Motor neuron (in vitro differentiated cells): Measurements from ENCODE around the gene NDUFB6. TPM values are rescaled to one million over a fixed set of nuclear protein-coding genes. Genes with fewer than 3 reads are reported as not detected.

Source experiments
- ATAC-seq, 8 experiments: fragments of 200-7000 bp; cut with Tn5 transposase; replicated peaks in 6 of 8; 2 replicates each; pipeline ENCODE4 v1.8.0; 2021; ENCODE audit warnings: mild to moderate bottlenecking in 8 of 8, moderate library complexity in 8 of 8
- H3K27ac ChIP-seq, 2 donors: fragments of 250-450 bp; sonication (Bioruptor Pico); 2 replicates each; pipeline ENCODE4 v1.9.0; 2021; ENCODE audit warnings: antibody characterized with exemption in 2 of 2, mild to moderate bottlenecking in 2 of 2, moderate library complexity in 1 of 2
- H3K4me1 ChIP-seq, 2 donors: fragments of 250-450 bp; sonication (Bioruptor Pico); replicated peaks in 1 of 2; 2 replicates each; pipeline ENCODE4 v1.6.1; 2021; ENCODE audit warnings: antibody characterized with exemption in 2 of 2, mild to moderate bottlenecking in 2 of 2, moderate library complexity in 1 of 2
- H3K4me3 ChIP-seq, 5 donors: fragments of 250-450 bp; sonication (Bioruptor Pico); 2 replicates each; pipeline ENCODE4 v1.9.0; 2021; ENCODE audit warnings: antibody characterized with exemption in 5 of 5, mild to moderate bottlenecking in 5 of 5, moderate library complexity in 4 of 5
- WGBS, 10 experiments: fragments of 450-650 bp; shearing (Covaris generic); methylation state at CpG; one replicate each; pipeline ENCODE4 v1.0.0; 2022; 5-methylcytosine and 5-hydroxymethylcytosine counted together
- in situ Hi-C, 9 experiments: fragments of 400-800 bp; cut with MboI; loops; one replicate each; pipeline ENCODE4 v1.15.0; 2021; ENCODE audit warnings: low sequenced_read_pairs in 9 of 9, low pct_unique_long_range_greater_than_20kb in 2 of 9; ENCODE audit not compliant: unreplicated experiment in 9 of 9
- total RNA-seq, 8 experiments: library from RNA; unstranded; fragments of 300-600 nt; gene quantifications; 2 replicates each; pipeline versions ENCODE4 v1.2.3 to v1.2.4, GENCODE V29; 2022

Gene NDUFB6
- total RNA-seq, 8 experiments from 2014 or later = 43.5 to 56.8 (median 49.4) TPM

DNA sequence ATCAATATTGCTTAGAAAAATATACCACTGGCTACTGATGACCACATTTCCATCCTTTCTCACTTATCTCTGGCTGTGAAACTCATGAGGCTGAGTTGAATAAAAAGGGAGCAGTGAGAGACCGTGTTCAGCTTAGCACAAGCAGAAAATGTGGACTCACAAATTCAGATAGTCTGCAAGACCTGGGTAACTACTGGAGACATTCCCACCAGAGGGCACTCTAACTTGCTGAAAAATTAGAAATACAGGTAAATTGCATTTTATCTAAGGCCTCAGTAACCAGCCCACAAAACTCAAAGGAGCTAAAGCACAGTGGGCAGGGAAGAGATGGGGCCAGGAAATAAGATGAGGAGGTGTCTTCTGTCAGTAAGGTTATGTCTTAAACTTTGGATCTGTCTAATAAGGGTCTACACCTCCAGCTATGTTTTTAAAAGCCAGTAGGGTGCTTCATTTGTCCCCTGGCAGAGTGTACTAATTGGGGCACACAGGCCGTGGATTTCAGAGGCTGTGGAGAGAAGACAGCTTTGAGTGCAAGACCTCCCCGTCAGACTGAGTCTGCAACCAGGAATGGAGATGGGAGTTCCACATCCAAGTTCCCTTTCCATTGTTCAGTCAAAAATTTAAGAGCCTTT, 8.7 kb upstream of the NDUFB6 start:
- H3K27ac ChIP-seq = no peak overlapping the region
- peak in 6 of 8 experiments; percentile 29 to 81 (median 55) for ATAC-seq
- no peaks in the 10 kb centered on the region for H3K4me1 ChIP-seq
- in situ Hi-C loops = loop anchor here in 8 of 9 experiments (5.0 to 25.0 kb wide), 5 partner anchors 194 to 393 kb away; partner anchors contain the start of gene ACO1 (in 1 of the 8)
- no peak overlapping the region for H3K4me3 ChIP-seq
- 0 to 100% (median 51%) methylated on average over 1 to 3 of the region's 3 CpGs; no CpG with 5 or more reads in 1 of the 10 experiments for WGBS, 10 experiments

DNA sequence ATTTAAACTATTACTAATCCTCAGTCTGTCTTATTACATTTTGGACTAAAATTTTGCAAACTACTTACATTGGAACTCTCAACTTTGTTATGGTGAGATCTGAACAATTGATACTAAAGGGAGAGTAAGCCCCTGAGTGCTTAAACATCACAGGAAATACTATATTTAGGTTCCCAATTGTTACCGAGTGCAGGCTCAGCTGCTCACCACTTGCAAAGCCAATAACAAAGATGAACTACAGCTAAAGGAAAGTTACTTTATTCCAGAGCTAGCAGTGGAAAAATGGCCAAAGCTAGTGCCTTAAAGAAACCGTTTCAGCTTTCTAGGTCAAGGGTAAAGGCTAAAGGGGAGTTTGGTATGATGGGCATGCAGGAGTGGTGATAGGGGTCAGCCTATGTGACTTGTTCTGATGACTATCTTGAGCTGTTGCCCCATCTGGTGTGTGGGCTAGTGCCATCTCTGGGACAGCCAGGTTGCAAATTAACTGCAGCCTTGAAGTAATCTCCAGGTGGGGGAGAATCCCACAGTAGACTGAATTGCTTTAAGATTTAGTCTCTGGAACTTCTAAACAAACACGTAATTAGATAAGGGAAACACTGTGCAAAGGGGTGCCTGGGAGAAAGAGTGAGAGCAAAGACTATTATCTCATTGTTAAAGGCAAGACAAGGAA, 7.8 kb upstream of the NDUFB6 start:
- 0 to 75% (median 44%) methylated on average over 1 to 3 of the region's 3 CpGs; no CpG with 5 or more reads in 3 of the 10 experiments for WGBS, 10 experiments
- H3K4me3 ChIP-seq = no peak overlapping the region
- H3K4me1 ChIP-seq = no peaks in the 10 kb centered on the region
- H3K27ac ChIP-seq = no peak overlapping the region
- in situ Hi-C loops = loop anchor here in 8 of 9 experiments (5.0 to 25.0 kb wide), 5 partner anchors 193 to 394 kb away; partner anchors contain the start of gene ACO1 (in 1 of the 8)
- no peak for ATAC-seq

DNA sequence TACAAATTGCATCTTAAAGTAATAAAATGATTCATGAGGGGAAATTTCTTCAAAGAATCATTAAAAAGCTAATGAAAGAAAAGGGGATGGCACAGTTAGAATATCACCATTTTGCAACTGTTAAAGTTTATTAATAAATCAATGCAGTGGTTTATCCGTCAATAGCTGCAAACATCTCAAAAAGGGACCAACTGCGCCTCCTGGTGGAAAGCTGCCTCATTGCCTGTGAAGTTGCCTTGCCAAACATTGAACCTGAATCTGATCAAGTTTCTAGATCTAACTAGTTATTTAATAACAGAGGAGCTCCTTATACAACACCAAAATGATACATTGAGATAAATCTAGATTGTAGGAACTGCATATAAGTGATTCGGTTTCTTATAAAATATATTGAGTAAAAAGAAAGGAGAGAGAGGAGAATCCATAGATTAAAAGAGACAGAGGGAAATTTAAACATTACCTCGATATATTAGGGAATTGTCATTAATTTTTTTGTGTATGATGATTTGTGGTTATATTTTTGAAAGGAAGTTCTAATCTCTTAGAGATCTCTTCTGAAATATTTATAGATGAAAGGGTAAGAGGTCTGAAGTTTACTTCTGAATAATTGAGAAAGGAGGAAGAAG, 6.9 kb upstream of the NDUFB6 start:
- ATAC-seq = peak in 4 of 8 experiments; percentile 24 to 65 (median 53)
- H3K4me1 ChIP-seq = no peaks in the 10 kb centered on the region
- no peak overlapping the region for H3K4me3 ChIP-seq
- in situ Hi-C loops = loop anchor here in 8 of 9 experiments (5.0 to 25.0 kb wide), 7 partner anchors 193 to 395 kb away; partner anchors contain the start of gene ACO1 (in 5 of the 8)
- H3K27ac ChIP-seq = no peak overlapping the region
- 0 to 45% (median 10%) methylated on average over 2 to 4 of the region's 4 CpGs for WGBS, 10 experiments

DNA sequence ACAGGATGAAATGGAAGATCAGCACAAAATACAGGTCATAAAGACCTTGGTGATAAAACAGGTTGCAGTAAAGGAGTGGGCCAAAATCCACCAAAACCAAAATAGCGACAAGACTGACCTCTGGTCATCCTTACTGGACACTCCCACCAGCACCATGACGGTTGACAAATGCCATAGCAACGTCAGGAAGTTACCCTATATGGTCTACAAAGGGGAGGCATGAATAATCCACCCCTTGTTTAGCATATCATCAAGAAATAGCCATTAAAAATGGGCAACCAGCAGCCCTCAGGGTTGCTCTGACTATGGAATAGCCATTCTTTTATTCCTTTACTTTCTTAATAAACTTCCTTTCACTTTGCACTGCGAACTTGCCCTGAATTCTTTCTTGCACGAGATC, 6.0 kb upstream of the NDUFB6 start:
- Histone ChIP-seq H3K27ac (no peak overlapping the region), H3K4me3 (no peak overlapping the region), H3K4me1 (no peaks in the 10 kb centered on the region)
- WGBS, 10 experiments = 48 to 80% (median 70%) methylated on average over 2 to 5 of the region's 5 CpGs; no CpG with 5 or more reads in 3 of the 10 experiments
- peak in 1 of 8 experiments; percentile 35 for ATAC-seq
- in situ Hi-C loops = loop anchor here in 7 of 9 experiments (10.0 to 25.0 kb wide), 4 partner anchors 192 to 383 kb away; partner anchors contain the start of gene ACO1 (in 5 of the 7)

DNA sequence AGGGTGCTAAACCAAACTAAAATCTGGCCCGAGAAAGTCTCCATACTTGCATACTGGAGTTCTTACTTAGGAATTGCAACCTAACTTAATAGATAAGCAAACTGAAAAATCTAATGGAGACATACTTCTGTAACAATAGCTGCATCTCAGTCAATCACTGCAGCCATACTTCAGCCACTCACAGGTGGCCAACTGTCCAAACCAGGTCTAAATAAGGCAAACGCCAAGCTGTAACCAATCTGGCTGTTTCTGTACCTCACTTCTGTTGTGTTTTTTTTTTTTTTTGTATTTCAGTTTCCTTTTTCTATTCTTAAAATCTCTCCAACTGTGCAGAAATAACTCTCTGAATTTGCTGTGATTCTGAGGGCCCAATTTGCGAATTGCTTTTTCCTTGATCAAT, 4.4 kb upstream of the NDUFB6 start:
- Histone ChIP-seq H3K4me1 (no peaks in the 10 kb centered on the region), H3K4me3 (no peak overlapping the region), H3K27ac (no peak overlapping the region)
- 36 to 100% (median 84%) methylated on average over 1 to 3 of the region's 3 CpGs for WGBS, 10 experiments
- no peak for ATAC-seq
- in situ Hi-C loops = loop anchor here in 7 of 9 experiments (10.0 to 25.0 kb wide), 4 partner anchors 190 to 385 kb away; partner anchors contain the start of gene ACO1 (in 5 of the 7)

DNA sequence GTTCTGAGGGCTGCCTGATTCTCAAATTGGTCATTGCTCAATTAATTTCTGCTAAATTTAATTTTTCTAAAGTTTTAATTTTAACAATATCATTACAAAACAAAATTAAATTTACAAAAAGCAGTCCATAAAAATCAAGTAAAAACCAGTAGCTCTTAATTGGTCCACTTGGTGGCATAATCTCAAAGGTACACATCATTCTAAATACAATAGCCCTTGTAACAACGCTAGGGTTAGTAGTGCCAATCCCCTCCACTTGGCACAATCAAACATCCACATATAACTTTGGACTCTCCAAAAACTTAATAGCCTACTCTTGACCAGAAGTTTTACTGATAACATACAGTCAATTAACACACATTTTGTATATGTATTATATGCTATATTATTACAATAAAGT, 1.9 kb upstream of the NDUFB6 start:
- no peak overlapping the region for H3K27ac ChIP-seq
- in situ Hi-C loops = loop anchor here (10.0 to 25.0 kb wide), 5 partner anchors 188 to 412 kb away; partner anchors contain the start of gene ACO1 (in 8 of the 9)
- 29 to 83% (median 66%) methylated on average over 1 of the region's 1 CpG; no CpG with 5 or more reads in 4 of the 10 experiments for WGBS, 10 experiments
- peaks cover 0 to 12% of the 10 kb centered on the region in 2 donors for H3K4me1 ChIP-seq
- no peak overlapping the region for H3K4me3 ChIP-seq
- no peak for ATAC-seq

DNA sequence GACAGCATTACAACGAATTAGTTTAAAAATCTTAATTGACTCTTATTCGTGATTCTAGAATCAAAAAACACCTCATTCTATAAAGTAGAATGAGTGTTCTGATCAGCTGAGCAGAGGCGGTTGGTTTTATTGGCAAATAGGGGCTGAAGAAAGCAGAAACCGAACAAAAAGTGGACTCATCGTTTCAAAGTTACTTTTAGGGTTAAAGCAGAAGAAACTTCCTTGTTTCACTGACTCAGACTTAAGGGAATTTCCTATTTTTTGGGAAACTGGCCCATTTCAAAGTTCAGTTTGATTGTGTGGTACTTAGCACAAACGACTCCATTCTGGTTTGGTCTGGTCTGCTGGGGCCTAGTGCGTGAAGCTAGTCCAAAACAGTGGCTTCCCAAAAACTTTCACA, 862 bp upstream of the NDUFB6 start:
- no peak overlapping the region for H3K4me3 ChIP-seq
- in situ Hi-C loops = loop anchor here in 8 of 9 experiments (10.0 to 25.0 kb wide), 4 partner anchors 187 to 413 kb away; partner anchors contain the start of gene ACO1 (in 7 of the 8)
- H3K4me1 ChIP-seq = peaks cover 0 to 12% of the 10 kb centered on the region in 2 donors
- H3K27ac ChIP-seq = no peak overlapping the region
- WGBS, 10 experiments = 40 to 100% (median 88%) methylated on average over 1 to 7 of the region's 7 CpGs
- ATAC-seq = no peak

DNA sequence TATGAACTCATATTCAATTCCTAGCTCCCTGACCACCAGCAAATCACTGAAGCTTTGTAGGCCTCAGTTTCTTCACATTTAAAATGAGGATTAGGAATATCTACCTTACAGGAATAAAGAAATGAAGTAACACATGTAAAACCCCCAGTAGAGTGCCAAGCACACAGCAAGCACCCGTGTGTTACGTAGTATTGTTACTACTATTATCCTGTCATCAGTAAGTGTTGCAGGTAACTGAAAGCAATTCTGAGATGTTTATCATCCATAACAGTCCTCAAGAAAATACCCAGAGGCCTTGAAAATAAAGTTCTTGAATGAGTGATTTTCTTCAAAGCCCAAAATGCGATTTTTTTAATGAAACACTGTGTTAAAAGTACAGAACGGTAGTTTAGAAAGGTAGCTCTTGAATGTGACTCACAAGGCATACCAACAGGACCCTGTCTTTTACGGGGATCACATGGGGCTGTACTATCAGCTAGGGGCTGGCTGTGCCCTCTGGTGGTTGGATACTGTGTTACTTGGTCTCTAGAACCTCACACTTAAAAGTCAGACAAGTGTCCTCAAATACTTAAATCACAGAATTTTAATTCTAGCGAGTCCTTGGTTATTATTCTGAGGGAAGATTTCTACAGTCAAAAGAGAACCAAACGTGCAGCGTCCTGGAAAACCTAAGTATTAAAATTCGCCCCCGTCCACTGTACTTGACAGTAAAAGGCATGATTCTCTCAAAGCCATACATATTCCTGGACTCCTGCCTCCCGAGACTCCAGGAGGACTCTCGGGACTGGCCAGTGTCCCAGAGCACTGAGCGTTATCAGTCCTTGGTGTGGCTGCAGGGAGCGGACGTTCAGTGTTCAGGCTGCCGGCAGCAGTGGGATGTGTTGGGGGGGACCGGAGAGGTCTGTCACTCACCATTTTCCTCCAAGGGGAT, 725 bp downstream of the NDUFB6 start:
- WGBS, 10 experiments = 0 to 20% (median 0%) methylated on average over 1 to 17 of the region's 17 CpGs; no CpG with 5 or more reads in 1 of the 10 experiments
- in situ Hi-C loops = loop anchor here in 8 of 9 experiments (10.0 to 25.0 kb wide), 4 partner anchors 185 to 415 kb away; partner anchors contain the start of gene ACO1 (in 7 of the 8)
- Histone ChIP-seq H3K27ac (peak overlapping the region; percentile 66 to 93), H3K4me3 (peak overlapping the region; percentile 56 to 90 (median 86)), H3K4me1 (peaks cover 0 to 12% of the 10 kb centered on the region in 2 donors)
- ATAC-seq = peak; percentile 61 to 82 (median 78)

DNA sequence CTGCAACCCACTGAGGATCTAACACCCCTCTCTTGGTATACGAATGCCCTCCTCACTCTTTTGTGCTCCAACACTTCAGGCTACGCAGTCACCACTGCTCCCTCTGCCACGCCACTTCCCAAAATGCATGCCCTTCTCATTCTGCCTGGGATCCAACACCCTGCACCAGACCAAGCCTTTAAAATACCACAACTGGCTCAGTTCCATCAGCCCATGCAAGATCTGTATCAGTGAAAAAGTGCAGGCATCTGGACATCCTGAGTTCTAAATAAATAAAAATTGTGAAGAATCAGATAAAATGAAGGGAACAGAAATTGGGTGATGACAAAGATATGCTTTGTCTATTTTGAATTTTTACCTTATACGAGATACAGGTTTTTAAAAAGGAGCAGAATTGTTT, 2.7 kb downstream of the NDUFB6 start:
- 83 to 100% (median 96%) methylated on average over 1 to 3 of the region's 4 CpGs; no CpG with 5 or more reads in 1 of the 10 experiments for WGBS, 10 experiments
- Histone ChIP-seq H3K4me3 (no peak overlapping the region), H3K4me1 (peaks cover 0 to 12% of the 10 kb centered on the region in 2 donors), H3K27ac (no peak overlapping the region)
- in situ Hi-C loops = loop anchor here in 8 of 9 experiments (10.0 to 25.0 kb wide), 4 partner anchors 183 to 417 kb away; partner anchors contain the start of gene ACO1 (in 7 of the 8)
- ATAC-seq = no peak

DNA sequence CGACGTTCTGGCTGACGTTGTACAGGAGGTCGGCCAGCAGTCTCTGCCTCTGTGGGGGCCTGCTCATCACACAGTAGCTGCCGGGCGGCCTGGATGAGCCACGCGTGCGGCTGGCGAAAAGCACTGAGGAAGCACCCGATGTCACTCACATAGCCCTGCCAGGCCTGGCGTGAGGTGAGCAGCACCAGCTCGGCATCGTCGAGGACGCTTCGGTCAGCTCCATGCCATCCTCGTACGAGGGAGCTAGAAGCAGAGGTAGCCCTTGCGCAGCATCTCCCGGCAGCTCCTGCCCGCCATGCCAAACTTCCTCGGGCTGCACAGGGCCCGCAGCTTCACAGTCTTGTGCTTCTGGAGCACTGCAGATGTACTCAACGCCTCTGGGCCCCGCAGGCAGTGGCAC, 6.2 kb downstream of the NDUFB6 start:
- ATAC-seq = peak in 1 of 8 experiments; percentile 7
- Histone ChIP-seq H3K4me3 (no peak overlapping the region), H3K4me1 (peaks cover 0 to 9% of the 10 kb centered on the region in 2 donors), H3K27ac (no peak overlapping the region)
- WGBS, 10 experiments = 93 to 100% (median 97%) methylated on average over 2 to 12 of the region's 26 CpGs; no CpG with 5 or more reads in 6 of the 10 experiments
- in situ Hi-C loops = loop anchor here in 3 of 9 experiments (25.0 kb wide), 2 partner anchors 179 to 421 kb away; partner anchors contain the start of gene ACO1 (in 3 of the 3)

DNA sequence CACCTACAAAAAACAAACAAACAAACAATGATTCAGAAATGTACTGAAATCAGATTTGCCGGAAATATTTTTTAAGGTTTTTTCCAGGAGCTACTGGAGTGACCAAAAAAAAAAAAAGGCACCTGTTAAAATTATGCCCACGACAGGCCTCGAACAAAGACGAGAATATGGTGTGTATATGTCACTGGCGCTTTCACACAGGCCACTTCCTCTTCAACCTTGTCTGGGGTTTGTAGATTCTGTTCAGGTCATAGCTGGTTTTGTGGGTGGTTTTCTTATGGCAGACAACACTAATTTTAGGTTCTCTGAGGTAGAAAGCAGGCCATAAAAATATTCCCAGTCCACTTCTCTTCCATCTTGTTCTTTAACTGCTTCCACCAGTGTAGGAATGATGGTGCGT, 7.0 kb downstream of the NDUFB6 start:
- in situ Hi-C loops = loop anchor here in 3 of 9 experiments (25.0 kb wide), 2 partner anchors 179 to 421 kb away; partner anchors contain the start of gene ACO1 (in 3 of the 3)
- Histone ChIP-seq H3K27ac (no peak overlapping the region), H3K4me3 (no peak overlapping the region), H3K4me1 (peaks cover 0 to 1% of the 10 kb centered on the region in 2 donors)
- 92 to 100% (median 98%) methylated on average over 1 to 6 of the region's 6 CpGs; no CpG with 5 or more reads in 1 of the 10 experiments for WGBS, 10 experiments
- ATAC-seq = no peak
